ENCODE measurements around the gene TTC33.
"Not testable (repeated sequence)": the region's sequence is repeated elsewhere in the genome, so short reads cannot be mapped to it uniquely, and the experiment has no call there.

The TTC33 gene

GRCh38 chr5:40779561-40779960, 23.8 kb upstream of the TTC33 start:
- DNase-seq: no peak

- no peak for DNase-seq
Measured at GRCh38 chr5:40778133-40778532, 22.4 kb upstream of the TTC33 start.

- no peak for DNase-seq
Measured at GRCh38 chr5:40776658-40776977, 20.9 kb upstream of the TTC33 start.

GRCh38 chr5:40775846-40776657, 20.3 kb upstream of the TTC33 start:
- no peak for DNase-seq

- DNase-seq: no peak
Measured at GRCh38 chr5:40775085-40775845, 19.5 kb upstream of the TTC33 start.

- no peak for DNase-seq
Measured at GRCh38 chr5:40774623-40775022, 18.9 kb upstream of the TTC33 start.

GRCh38 chr5:40770764-40771163, 15.0 kb upstream of the TTC33 start:
- no peak for DNase-seq

GRCh38 chr5:40762705-40763104, 6.9 kb upstream of the TTC33 start:
- no peak for DNase-seq

GRCh38 chr5:40757400-40757799, 1.6 kb upstream of the TTC33 start:
- no peak for DNase-seq

GRCh38 chr5:40755093-40755406, 711 bp downstream of the TTC33 start:
- DNase-seq: peak; percentile 11 to 19 (median 17)

- no peak for DNase-seq
Measured at GRCh38 chr5:40754381-40755092, 1.2 kb downstream of the TTC33 start.

- no peak for DNase-seq
Measured at GRCh38 chr5:40746703-40747102, 9.1 kb downstream of the TTC33 start.

GRCh38 chr5:40743771-40744170, 12.0 kb downstream of the TTC33 start:
- DNase-seq: no peak

- DNase-seq: no peak
Measured at GRCh38 chr5:40738502-40738901, 17.3 kb downstream of the TTC33 start.

- no peak for DNase-seq
Measured at GRCh38 chr5:40736103-40736875, 19.5 kb downstream of the TTC33 start.

- DNase-seq: no peak
Measured at GRCh38 chr5:40735609-40736008, 20.2 kb downstream of the TTC33 start.

GRCh38 chr5:40734986-40735385, 20.8 kb downstream of the TTC33 start:
- no peak for DNase-seq

- DNase-seq: no peak
Measured at GRCh38 chr5:40733879-40734563, 21.7 kb downstream of the TTC33 start.

GRCh38 chr5:40733434-40733833, 22.3 kb downstream of the TTC33 start:
- DNase-seq: no peak

- not testable (repeated sequence) for DNase-seq
Measured at GRCh38 chr5:40722497-40722911, 33.3 kb downstream of the TTC33 start.

- DNase-seq: no peak
Measured at GRCh38 chr5:40720069-40720468, 35.7 kb downstream of the TTC33 start.

GRCh38 chr5:40717281-40717680, 38.5 kb downstream of the TTC33 start:
- no peak for DNase-seq

- DNase-seq: no peak
Measured at GRCh38 chr5:40716590-40716989, 39.2 kb downstream of the TTC33 start.

Data from activated CD4-positive, CD25-positive, alpha-beta regulatory T cell (primary cell).